ENCODE measurements around the gene SH2D1B.

SH2D1B gene

DNA sequence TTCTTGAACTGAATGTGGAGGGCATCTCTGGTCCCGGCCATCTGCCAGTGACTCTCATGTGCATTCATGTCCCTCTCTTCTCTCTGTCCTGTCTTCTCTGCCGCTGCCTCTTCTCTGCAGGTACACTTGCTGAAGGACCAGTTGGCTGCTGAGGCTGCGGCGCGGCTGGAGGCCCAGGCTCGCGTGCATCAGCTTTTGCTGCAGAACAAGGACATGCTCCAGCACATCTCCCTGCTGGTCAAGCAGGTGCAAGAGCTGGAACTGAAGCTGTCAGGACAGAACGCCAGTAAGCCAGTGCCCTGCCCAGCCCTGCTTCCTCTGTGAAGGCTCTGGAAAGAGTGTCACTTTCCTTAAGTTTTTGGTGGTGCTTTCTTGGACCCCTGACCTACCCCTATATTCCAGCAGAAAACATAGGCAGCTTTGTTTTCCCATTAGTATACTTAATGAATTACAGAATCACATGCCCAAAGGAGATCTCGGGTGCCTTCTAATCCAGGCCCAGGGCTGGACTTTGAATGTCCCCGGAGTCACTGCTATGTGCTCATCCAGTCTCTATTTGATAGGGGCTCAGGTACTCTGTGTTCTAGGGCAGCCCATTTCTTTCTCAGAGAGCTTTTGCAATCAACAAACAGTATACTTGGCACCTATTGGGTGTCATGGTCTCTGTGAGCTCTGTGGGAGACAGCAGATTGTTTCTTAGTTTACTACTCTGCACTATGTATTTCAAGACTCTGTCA lies 46.5 kb downstream of the SH2D1B start:
- TF ChIP-seq ZFX (IDR thresholded peaks at IDR 0.05; ENCODE audit: borderline replicate concordance): no peak
- TF ChIP-seq, protein P1, sequence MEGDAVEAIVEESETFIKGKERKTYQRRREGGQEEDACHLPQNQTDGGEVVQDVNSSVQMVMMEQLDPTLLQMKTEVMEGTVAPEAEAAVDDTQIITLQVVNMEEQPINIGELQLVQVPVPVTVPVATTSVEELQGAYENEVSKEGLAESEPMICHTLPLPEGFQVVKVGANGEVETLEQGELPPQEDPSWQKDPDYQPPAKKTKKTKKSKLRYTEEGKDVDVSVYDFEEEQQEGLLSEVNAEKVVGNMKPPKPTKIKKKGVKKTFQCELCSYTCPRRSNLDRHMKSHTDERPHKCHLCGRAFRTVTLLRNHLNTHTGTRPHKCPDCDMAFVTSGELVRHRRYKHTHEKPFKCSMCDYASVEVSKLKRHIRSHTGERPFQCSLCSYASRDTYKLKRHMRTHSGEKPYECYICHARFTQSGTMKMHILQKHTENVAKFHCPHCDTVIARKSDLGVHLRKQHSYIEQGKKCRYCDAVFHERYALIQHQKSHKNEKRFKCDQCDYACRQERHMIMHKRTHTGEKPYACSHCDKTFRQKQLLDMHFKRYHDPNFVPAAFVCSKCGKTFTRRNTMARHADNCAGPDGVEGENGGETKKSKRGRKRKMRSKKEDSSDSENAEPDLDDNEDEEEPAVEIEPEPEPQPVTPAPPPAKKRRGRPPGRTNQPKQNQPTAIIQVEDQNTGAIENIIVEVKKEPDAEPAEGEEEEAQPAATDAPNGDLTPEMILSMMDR (IDR thresholded peaks at IDR 0.05): no peak
- no peak overlapping the region for H3K27ac ChIP-seq

DNA sequence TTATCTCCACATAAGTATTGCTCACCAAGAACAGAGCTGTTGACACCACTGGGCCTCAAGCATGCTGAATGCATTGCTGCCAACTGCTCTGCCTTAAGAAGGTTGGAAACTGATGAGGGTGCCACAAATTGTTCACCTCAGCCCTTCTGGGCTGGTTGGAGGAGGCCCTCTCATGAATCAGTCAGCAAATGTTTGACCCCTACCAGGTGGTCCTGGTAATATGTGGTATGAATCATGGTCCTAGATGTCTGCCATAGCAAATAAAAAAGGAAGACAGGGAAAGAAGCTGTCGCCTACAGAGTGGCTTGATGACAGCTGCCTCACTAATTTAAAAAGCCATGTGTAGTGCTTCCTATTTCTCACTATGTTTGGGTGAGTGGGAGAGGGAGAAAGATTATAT lies 47.4 kb downstream of the SH2D1B start:
- no peak overlapping the region for H3K27ac ChIP-seq
- TF ChIP-seq ZFX (IDR thresholded peaks at IDR 0.05; ENCODE audit: borderline replicate concordance): no peak
- TF ChIP-seq, protein P1 (IDR thresholded peaks at IDR 0.05): no peak

DNA sequence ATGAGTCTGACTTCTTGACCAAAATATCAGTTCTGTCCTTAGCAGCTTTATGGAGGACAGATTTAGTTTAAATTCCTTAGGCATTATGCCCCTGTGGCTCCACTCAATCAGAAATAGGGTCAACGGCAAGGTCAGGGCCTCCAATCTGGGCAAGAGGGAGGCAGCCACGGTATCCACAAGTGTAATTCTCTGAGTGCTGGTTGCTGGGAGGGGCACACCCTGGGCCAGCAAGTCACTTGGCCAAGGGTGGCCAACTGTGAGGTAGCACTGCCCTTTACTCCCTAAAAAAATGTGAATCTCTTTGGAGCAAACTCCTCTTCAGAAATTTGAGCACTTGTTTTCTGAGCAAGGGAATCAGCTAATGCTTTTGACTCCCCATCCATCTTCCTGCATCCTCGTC lies 48.1 kb downstream of the SH2D1B start:
- H3K27ac ChIP-seq: no peak overlapping the region
- TF ChIP-seq ZFX (IDR thresholded peaks at IDR 0.05; ENCODE audit: borderline replicate concordance): no peak
- TF ChIP-seq, protein P1 (IDR thresholded peaks at IDR 0.05): no peak

DNA sequence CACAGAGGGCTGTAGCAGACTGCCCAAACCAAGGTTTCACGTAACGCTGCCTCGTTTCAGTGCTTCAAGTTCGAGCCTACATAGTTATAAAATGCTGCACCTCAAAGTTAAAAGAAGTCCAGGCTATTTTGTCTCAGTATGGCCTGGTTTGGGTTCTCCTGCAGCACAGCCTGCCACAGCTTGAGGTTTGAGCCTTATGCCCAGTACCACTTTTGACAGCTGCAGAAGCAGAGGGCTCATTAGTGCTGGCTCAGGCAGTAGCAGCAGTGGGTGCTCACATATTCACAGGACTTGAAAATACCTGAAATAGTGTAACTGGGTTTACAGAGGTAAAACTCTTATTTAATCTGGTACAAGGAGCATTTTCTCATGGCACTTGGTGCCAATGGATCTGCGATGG lies 50.6 kb downstream of the SH2D1B start:
- no peak for TF ChIP-seq ZFX (IDR thresholded peaks at IDR 0.05; ENCODE audit: borderline replicate concordance)
- TF ChIP-seq, protein P1 (IDR thresholded peaks at IDR 0.05): no peak
- H3K27ac ChIP-seq: no peak overlapping the region

DNA sequence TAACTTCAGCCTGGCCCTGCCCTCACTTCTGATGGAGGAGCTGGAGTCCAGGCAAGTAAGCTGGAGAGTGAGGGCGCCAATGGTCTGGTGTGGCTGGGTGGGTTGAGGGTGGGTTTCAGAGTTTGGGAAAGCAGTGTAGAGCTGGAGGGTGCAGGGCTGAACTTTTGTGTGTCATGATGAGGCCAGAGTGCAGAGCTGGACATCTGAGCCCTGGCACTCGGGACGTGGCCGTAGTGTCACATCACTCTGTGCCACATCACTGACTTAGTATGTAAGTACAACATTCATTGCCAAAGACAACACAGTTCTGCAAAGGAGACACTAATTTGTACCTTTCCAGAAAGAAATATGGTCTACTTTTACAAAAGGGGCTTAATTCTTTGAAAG lies 51.1 kb downstream of the SH2D1B start:
- TF ChIP-seq, protein P1 (IDR thresholded peaks at IDR 0.05): no peak
- TF ChIP-seq ZFX (IDR thresholded peaks at IDR 0.05; ENCODE audit: borderline replicate concordance): no peak

DNA sequence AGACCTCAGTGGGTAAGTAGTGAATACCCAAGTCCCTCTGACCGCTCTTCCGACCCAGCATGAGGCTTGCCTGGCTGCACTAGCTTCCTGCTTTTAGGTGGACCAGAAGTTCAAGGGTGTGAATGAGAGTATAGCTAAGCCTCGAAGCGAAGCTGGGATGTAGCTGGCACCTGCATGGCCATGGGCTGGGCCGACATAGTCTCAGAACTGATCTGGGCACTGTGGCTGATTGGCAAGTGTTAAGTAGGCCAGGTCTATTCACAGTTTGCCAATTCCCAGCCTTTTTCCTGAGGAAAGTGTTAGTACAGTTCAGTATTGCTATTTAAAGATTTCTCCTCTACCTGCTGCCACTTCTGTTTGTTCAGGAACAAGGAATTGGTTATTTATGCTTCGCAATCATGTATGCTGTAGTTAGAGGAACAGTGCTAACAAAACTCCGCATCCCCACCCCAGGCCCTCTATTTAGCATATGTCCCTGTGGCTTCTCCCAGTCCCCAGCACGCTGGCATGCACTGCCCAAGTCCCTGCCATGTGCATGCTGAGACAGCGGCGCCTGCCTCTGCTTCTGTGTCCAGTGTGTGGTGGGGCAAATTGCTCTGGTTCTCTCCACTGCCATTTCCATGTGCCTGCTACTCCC lies 51.6 kb downstream of the SH2D1B start:
- H3K27ac ChIP-seq: no peak overlapping the region
- TF ChIP-seq, protein P1 (IDR thresholded peaks at IDR 0.05): no peak
- no peak for TF ChIP-seq ZFX (IDR thresholded peaks at IDR 0.05; ENCODE audit: borderline replicate concordance)

More for the DNA sequence above, 51.1 kb downstream of the SH2D1B start:
- H3K27ac ChIP-seq: no peak overlapping the region
